Effector memory CD8-positive, alpha-beta T cell (primary cell): ENCODE results near the gene FAM199X.

Experiments
- ATAC-seq: fragments of 150-1000 bp; cut with Tn5 transposase; replicated peaks from 2 replicates; pipeline ENCODE4 v1.10.0; 2021; ENCODE audit warnings: mild to moderate bottlenecking, moderate library complexity
- DNase-seq, 3 experiments: peaks; one replicate each; pipeline ENCODE4 v3.0.0; 2021
- H3K27ac Mint-ChIP-seq, 2 donors: one replicate each; pipeline ENCODE4 v1.8.0; 2022; ENCODE audit warnings: mild to moderate bottlenecking in 2 of 2, mixed read lengths in 2 of 2, moderate library complexity in 2 of 2
- H3K27me3 Mint-ChIP-seq, 2 donors: one replicate each; pipeline ENCODE4 v1.8.0; 2022; ENCODE audit warnings: mixed read lengths in 2 of 2
- H3K36me3 Mint-ChIP-seq: one replicate; pipeline ENCODE4 v1.8.0; 2022; ENCODE audit warnings: mild to moderate bottlenecking, moderate library complexity, mixed read lengths; ENCODE audit not compliant: insufficient read depth
- H3K4me1 Mint-ChIP-seq, 2 donors: one replicate each; pipeline ENCODE4 v1.8.0; 2022; ENCODE audit warnings: low read depth in 2 of 2, mixed read lengths in 2 of 2
- H3K4me3 Mint-ChIP-seq, 2 donors: one replicate each; pipeline ENCODE4 v1.8.0; 2022; ENCODE audit warnings: mild to moderate bottlenecking in 2 of 2, mixed read lengths in 2 of 2, moderate library complexity in 2 of 2
- H3K9me3 Mint-ChIP-seq, 2 donors: one replicate each; pipeline ENCODE4 v1.8.0; 2022; ENCODE audit warnings: mixed read lengths in 2 of 2
- total RNA-seq, 9 experiments: gene quantifications; one replicate each; lab custom pipeline; 2026; lab: John Stamatoyannopoulos, UW

The FAM199X gene
- total RNA-seq: 32.9 to 86.2 (median 43.6) reads per million in 9 experiments

GRCh38 chrX:104165894-104166734 lies at the start of gene FAM199X:
TSS of gene FAM199X (plus strand) at chrX:104166453. CDS start at chrX:104166786, 333 bp downstream.
- H3K36me3 Mint-ChIP-seq: no peaks in the 10 kb centered on the region
- H3K4me1 Mint-ChIP-seq: peaks cover 26 to 31% of the 10 kb centered on the region in 2 donors
- peak within 1 kb of the TSS; percentile 83 to 84 for H3K4me3 Mint-ChIP-seq
- no peaks in the 10 kb centered on the region for H3K27me3 Mint-ChIP-seq
- ATAC-seq (peak; percentile 96), DNase-seq (peak; percentile 76 to 82 (median 78))
- no peaks in the 10 kb centered on the region for H3K9me3 Mint-ChIP-seq
- peak within 1 kb of the TSS; percentile 89 to 90 for H3K27ac Mint-ChIP-seq

- no peak for DNase-seq
- H3K4me1 Mint-ChIP-seq: peaks cover 11 to 15% of the 10 kb centered on the region in 2 donors
- no peaks in the 10 kb centered on the region for H3K36me3 Mint-ChIP-seq
- ATAC-seq: no peak
- peak overlapping the region in 1 of 2 donors; percentile 17 for H3K27ac Mint-ChIP-seq
- no peak overlapping the region for H3K4me3 Mint-ChIP-seq
- no peaks in the 10 kb centered on the region for H3K9me3 Mint-ChIP-seq
- no peaks in the 10 kb centered on the region for H3K27me3 Mint-ChIP-seq
Measured at GRCh38 chrX:104117759-104118158, 48.5 kb upstream of the FAM199X start.

- ATAC-seq: no peak
- Mint-ChIP-seq H3K36me3 (no peaks in the 10 kb centered on the region), H3K4me1 (peaks cover 14 to 17% of the 10 kb centered on the region in 2 donors), H3K27ac (no peak overlapping the region), H3K27me3 (no peaks in the 10 kb centered on the region), H3K9me3 (no peaks in the 10 kb centered on the region), H3K4me3 (no peak overlapping the region)
- no peak for DNase-seq
Measured at GRCh38 chrX:104118765-104119164, 47.5 kb upstream of the FAM199X start.

- no peak overlapping the region for H3K4me3 Mint-ChIP-seq
- peaks cover 7 to 13% of the 10 kb centered on the region in 2 donors for H3K4me1 Mint-ChIP-seq
- no peak for DNase-seq
- H3K36me3 Mint-ChIP-seq: peaks cover 3% of the 10 kb centered on the region
- no peaks in the 10 kb centered on the region for H3K9me3 Mint-ChIP-seq
- peak overlapping the region; percentile 51 to 93 for H3K27ac Mint-ChIP-seq
- peak; percentile 53 for ATAC-seq
- no peaks in the 10 kb centered on the region for H3K27me3 Mint-ChIP-seq
Measured at GRCh38 chrX:104122829-104123228, 43.4 kb upstream of the FAM199X start.

GRCh38 chrX:104126856-104127255 lies 39.4 kb upstream of the FAM199X start:
- Mint-ChIP-seq H3K27ac (no peak overlapping the region), H3K4me3 (no peak overlapping the region), H3K27me3 (no peaks in the 10 kb centered on the region), H3K9me3 (no peaks in the 10 kb centered on the region), H3K4me1 (peaks cover 7 to 19% of the 10 kb centered on the region in 2 donors), H3K36me3 (peaks cover 11% of the 10 kb centered on the region)
- DNase-seq: no peak
- no peak for ATAC-seq

GRCh38 chrX:104130808-104131207 lies 35.4 kb upstream of the FAM199X start:
- Mint-ChIP-seq H3K27ac (peak overlapping the region in 1 of 2 donors; percentile 72), H3K27me3 (no peaks in the 10 kb centered on the region), H3K4me3 (no peak overlapping the region), H3K4me1 (peaks cover 11 to 21% of the 10 kb centered on the region in 2 donors), H3K36me3 (peaks cover 11% of the 10 kb centered on the region), H3K9me3 (no peaks in the 10 kb centered on the region)
- ATAC-seq (no peak), DNase-seq (no peak)

GRCh38 chrX:104134583-104135261 lies 31.5 kb upstream of the FAM199X start:
- Mint-ChIP-seq H3K9me3 (no peaks in the 10 kb centered on the region), H3K36me3 (peaks cover 5% of the 10 kb centered on the region), H3K4me3 (peak overlapping the region in 1 of 2 donors; percentile 4), H3K27me3 (no peaks in the 10 kb centered on the region), H3K27ac (peak overlapping the region; percentile 16 to 70), H3K4me1 (peaks cover 11 to 21% of the 10 kb centered on the region in 2 donors)
- DNase-seq: no peak
- no peak for ATAC-seq

GRCh38 chrX:104135677-104136076 lies 30.6 kb upstream of the FAM199X start:
- Mint-ChIP-seq H3K27me3 (no peaks in the 10 kb centered on the region), H3K4me1 (peaks cover 11 to 21% of the 10 kb centered on the region in 2 donors), H3K9me3 (no peaks in the 10 kb centered on the region), H3K36me3 (peaks cover 4% of the 10 kb centered on the region), H3K27ac (peak overlapping the region in 1 of 2 donors; percentile 70), H3K4me3 (no peak overlapping the region)
- ATAC-seq (no peak), DNase-seq (no peak)

GRCh38 chrX:104136241-104137019 lies 29.8 kb upstream of the FAM199X start:
- Mint-ChIP-seq H3K4me3 (peak overlapping the region in 1 of 2 donors; percentile 13), H3K27ac (no peak overlapping the region), H3K36me3 (no peaks in the 10 kb centered on the region), H3K9me3 (no peaks in the 10 kb centered on the region), H3K27me3 (no peaks in the 10 kb centered on the region), H3K4me1 (peaks cover 11 to 20% of the 10 kb centered on the region in 2 donors)
- ATAC-seq: peak; percentile 76
- DNase-seq: peak; percentile 49 to 52 (median 50)

GRCh38 chrX:104137496-104137895 lies 28.8 kb upstream of the FAM199X start:
- H3K9me3 Mint-ChIP-seq: no peaks in the 10 kb centered on the region
- ATAC-seq: no peak
- peaks cover 11 to 14% of the 10 kb centered on the region in 2 donors for H3K4me1 Mint-ChIP-seq
- no peaks in the 10 kb centered on the region for H3K36me3 Mint-ChIP-seq
- H3K27me3 Mint-ChIP-seq: no peaks in the 10 kb centered on the region
- DNase-seq: no peak
- no peak overlapping the region for H3K4me3 Mint-ChIP-seq
- H3K27ac Mint-ChIP-seq: peak overlapping the region in 1 of 2 donors; percentile 59

GRCh38 chrX:104141087-104141760 lies 25.0 kb upstream of the FAM199X start:
- Mint-ChIP-seq H3K9me3 (no peaks in the 10 kb centered on the region), H3K27me3 (no peaks in the 10 kb centered on the region), H3K4me3 (no peak overlapping the region), H3K36me3 (no peaks in the 10 kb centered on the region), H3K4me1 (peaks cover 6 to 16% of the 10 kb centered on the region in 2 donors), H3K27ac (no peak overlapping the region)
- DNase-seq (no peak), ATAC-seq (no peak)

- ATAC-seq (no peak), DNase-seq (no peak)
- no peaks in the 10 kb centered on the region for H3K27me3 Mint-ChIP-seq
- H3K9me3 Mint-ChIP-seq: no peaks in the 10 kb centered on the region
- H3K36me3 Mint-ChIP-seq: no peaks in the 10 kb centered on the region
- peaks cover 9 to 13% of the 10 kb centered on the region in 2 donors for H3K4me1 Mint-ChIP-seq
- H3K27ac Mint-ChIP-seq: peak overlapping the region in 1 of 2 donors; percentile 30
- H3K4me3 Mint-ChIP-seq: no peak overlapping the region
Measured at GRCh38 chrX:104151037-104151436, 15.2 kb upstream of the FAM199X start.
